Measurements from ENCODE around the gene KIF12. TPM values are rescaled to one million over a fixed set of nuclear protein-coding genes. Genes with fewer than 3 reads are reported as not detected.
"Not testable (repeated sequence)": the region's sequence is repeated elsewhere in the genome, so short reads cannot be mapped to it uniquely, and the experiment has no call there.

The KIF12 gene
- total RNA-seq, 2 experiments from 2014 or later: not detected

DNA sequence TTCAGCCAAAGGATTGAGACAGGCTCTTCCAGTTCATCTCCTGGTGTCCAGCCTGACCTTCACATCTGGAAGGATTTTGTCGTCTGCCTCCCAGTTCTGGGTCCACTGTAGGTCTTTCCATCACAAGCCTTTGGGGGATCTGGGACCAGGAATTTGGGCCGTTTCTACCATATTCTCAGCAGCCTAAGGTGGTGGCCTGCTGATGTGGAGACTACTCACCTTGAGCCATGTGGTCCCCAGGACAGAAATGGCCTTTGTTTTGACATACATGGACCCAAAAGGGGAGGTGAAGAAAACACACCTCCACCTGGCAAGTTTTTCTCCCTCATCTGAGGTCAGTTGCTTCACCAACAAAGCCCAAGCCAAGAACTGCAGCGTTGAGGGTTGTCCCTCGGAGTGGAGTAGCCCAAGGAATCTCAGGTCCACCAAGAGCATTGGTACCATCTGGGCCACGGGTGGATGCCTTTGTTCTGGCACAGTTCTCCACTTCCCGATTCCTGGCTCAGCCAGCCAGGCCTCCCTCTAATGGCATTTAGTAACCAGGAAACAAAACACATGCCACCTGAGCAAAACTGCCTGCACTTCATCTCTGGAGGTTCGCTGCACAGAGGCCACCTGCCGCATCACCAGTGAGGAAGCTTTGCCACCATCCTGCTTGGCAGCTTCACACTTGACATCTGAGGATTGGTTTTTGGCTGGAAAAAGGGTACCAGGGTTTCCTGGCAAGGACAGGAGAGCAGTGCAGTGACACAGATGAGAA, 45.7 kb downstream of the KIF12 start:
- Mint-ChIP-seq H3K27me3 (no peaks in the 10 kb centered on the region), H3K9me3 (no peaks in the 10 kb centered on the region), H3K4me1 (ENCODE audit: low read depth) (no peaks in the 10 kb centered on the region), H3K36me3 (no peaks in the 10 kb centered on the region), H3K4me3 (no peak overlapping the region), H3K27ac (no peak overlapping the region)
- no peak for DNase-seq
- intact Hi-C loops (cut with micrococcal nuclease): no loop called here
- ChIA-PET CTCF (no interaction called here), POLR2A (no interaction called here)

DNA sequence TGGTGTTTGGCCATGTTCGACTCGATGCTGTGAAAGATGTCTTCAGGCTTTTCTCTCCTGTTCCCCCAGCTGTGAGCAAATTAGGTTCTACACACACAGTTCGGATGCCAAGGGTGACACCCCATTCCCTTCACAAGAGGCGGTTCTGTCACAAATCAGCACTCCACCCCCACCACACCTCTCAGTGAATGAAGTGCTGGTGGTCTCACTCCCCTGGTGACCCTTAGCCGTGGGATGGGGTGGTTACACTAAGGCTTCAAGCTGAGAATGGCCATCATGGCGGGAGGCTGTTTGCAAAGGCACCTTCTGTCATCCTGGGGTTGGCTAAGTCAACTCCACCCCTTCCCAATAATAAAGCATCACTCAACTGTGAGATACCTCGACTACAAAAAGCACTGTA, 47.4 kb downstream of the KIF12 start:
- ChIA-PET POLR2A (no interaction called here), CTCF (no interaction called here)
- Mint-ChIP-seq H3K27me3 (peaks cover 1% of the 10 kb centered on the region), H3K4me1 (ENCODE audit: low read depth) (no peaks in the 10 kb centered on the region), H3K4me3 (no peak overlapping the region), H3K36me3 (no peaks in the 10 kb centered on the region), H3K27ac (no peak overlapping the region), H3K9me3 (no peaks in the 10 kb centered on the region)
- no peak for DNase-seq
- intact Hi-C loops (cut with micrococcal nuclease): no loop called here

DNA sequence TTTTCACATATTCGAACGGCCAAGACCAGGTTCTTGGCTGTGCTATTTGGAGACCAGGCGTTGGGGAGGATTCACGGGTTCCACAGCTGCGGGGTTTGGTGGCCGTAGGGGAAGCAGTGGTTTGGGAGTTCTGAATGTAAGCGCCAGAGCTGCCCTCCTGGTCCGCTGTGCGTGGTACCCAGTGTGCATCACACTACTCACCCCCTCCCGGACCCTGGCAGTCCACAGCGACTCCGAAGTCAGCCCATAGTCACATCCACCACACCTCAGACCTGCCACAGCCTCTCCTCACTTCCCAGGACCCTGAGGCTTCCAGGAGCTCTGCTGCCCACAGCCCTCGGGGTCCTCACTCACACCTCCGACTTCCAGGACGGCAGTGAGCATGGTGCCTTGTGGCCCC, 47.8 kb downstream of the KIF12 start:
- ChIA-PET POLR2A (no interaction called here), CTCF (no interaction called here)
- H3K36me3 Mint-ChIP-seq: no peaks in the 10 kb centered on the region
- H3K4me3 Mint-ChIP-seq: no peak overlapping the region
- H3K27ac Mint-ChIP-seq: no peak overlapping the region
- intact Hi-C loops (cut with micrococcal nuclease): no loop called here
- no peak for DNase-seq
- no peaks in the 10 kb centered on the region for H3K9me3 Mint-ChIP-seq
- H3K4me1 Mint-ChIP-seq (ENCODE audit: low read depth): no peaks in the 10 kb centered on the region
- peaks cover 1% of the 10 kb centered on the region for H3K27me3 Mint-ChIP-seq

DNA sequence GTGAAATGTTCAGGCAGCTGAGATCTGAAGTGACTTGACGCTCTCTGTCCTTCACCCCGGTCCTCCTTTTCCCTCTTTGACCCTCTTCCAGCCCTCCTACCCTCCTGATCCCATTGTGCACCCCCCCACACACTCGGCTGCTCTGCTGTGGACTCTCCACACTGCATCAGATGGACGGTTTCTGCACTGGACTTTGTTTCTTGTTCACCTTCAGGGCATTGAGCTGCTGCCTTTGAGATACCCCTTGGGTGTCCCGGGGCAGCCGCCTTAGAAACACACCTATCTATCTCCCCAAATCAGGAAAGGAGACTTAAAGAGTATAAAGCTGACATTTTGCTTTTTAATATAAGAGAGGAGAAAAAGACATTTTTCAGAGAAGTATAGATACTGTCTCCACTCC, 48.4 kb downstream of the KIF12 start:
- no peaks in the 10 kb centered on the region for H3K4me1 Mint-ChIP-seq (ENCODE audit: low read depth)
- no peaks in the 10 kb centered on the region for H3K9me3 Mint-ChIP-seq
- ChIA-PET POLR2A (no interaction called here), CTCF (no interaction called here)
- no peak overlapping the region for H3K4me3 Mint-ChIP-seq
- no peaks in the 10 kb centered on the region for H3K36me3 Mint-ChIP-seq
- H3K27me3 Mint-ChIP-seq: peaks cover 3% of the 10 kb centered on the region
- DNase-seq: no peak
- H3K27ac Mint-ChIP-seq: no peak overlapping the region
- intact Hi-C loops (cut with micrococcal nuclease): no loop called here

DNA sequence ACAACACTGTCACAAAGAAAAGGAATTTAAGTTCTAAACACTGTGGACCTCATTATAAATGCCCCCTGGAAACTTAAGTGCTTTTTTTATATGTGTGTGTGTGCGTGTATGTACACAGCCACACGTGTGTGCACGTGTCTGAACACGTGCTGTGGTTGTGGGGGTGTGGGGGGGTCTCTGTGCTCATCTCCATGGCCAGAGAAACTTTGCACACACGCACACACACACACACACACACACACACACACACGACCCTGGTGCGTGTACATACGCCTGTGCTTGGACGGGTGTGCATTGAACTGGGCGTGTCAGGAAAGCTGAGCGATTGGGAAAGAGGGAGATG, 48.9 kb downstream of the KIF12 start:
- DNase-seq: no peak
- Mint-ChIP-seq H3K27me3 (peaks cover 3% of the 10 kb centered on the region), H3K27ac (no peak overlapping the region), H3K4me3 (no peak overlapping the region), H3K4me1 (ENCODE audit: low read depth) (no peaks in the 10 kb centered on the region), H3K9me3 (no peaks in the 10 kb centered on the region), H3K36me3 (no peaks in the 10 kb centered on the region)
- intact Hi-C loops (cut with micrococcal nuclease): no loop called here
- POLR2A ChIA-PET: no interaction called here
- CTCF ChIA-PET: interaction anchor here (0.6 kb wide), 1 partner anchor 7 kb away, joined by 5 read pairs; no protein-coding TSS in a partner anchor

DNA sequence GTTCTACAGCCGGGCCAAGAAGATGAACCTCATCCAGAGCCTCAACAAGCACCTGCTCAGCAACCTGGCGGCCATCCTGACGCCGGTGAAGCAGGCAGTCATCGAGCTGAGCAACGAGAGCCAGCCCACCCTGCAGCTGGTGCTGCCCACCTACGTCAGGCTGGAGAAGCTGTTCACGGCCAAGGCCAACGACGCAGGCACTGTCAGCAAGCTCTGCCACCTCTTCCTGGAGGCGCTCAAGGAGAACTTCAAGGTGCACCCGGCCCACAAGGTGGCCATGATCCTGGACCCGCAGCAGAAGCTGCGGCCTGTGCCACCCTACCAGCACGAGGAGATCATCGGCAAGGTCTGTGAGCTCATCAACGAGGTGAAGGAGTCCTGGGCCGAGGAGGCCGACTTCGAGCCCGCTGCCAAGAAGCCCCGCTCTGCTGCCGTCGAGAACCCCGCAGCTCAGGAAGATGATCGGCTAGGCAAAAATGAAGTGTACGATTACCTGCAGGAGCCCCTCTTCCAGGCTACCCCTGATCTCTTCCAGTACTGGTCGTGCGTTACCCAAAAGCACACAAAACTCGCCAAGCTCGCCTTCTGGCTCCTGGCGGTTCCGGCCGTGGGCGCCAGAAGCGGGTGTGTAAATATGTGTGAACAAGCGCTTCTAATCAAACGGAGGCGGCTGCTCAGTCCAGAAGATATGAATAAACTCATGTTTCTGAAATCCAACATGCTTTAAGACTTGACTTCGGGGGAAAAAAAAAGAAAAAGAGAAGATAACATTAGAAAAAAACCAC, 49.5 kb downstream of the KIF12 start:
- no peak for DNase-seq
- intact Hi-C loops (cut with micrococcal nuclease): no loop called here
- Mint-ChIP-seq H3K4me1 (ENCODE audit: low read depth) (no peaks in the 10 kb centered on the region), H3K27me3 (peaks cover 4% of the 10 kb centered on the region), H3K9me3 (no peaks in the 10 kb centered on the region), H3K27ac (no peak overlapping the region), H3K4me3 (no peak overlapping the region), H3K36me3 (no peaks in the 10 kb centered on the region)
- ChIA-PET POLR2A (no interaction called here), CTCF (interaction anchor here (0.6 kb wide), 1 partner anchor 8 kb away, joined by 5 read pairs; no protein-coding TSS in a partner anchor)

DNA sequence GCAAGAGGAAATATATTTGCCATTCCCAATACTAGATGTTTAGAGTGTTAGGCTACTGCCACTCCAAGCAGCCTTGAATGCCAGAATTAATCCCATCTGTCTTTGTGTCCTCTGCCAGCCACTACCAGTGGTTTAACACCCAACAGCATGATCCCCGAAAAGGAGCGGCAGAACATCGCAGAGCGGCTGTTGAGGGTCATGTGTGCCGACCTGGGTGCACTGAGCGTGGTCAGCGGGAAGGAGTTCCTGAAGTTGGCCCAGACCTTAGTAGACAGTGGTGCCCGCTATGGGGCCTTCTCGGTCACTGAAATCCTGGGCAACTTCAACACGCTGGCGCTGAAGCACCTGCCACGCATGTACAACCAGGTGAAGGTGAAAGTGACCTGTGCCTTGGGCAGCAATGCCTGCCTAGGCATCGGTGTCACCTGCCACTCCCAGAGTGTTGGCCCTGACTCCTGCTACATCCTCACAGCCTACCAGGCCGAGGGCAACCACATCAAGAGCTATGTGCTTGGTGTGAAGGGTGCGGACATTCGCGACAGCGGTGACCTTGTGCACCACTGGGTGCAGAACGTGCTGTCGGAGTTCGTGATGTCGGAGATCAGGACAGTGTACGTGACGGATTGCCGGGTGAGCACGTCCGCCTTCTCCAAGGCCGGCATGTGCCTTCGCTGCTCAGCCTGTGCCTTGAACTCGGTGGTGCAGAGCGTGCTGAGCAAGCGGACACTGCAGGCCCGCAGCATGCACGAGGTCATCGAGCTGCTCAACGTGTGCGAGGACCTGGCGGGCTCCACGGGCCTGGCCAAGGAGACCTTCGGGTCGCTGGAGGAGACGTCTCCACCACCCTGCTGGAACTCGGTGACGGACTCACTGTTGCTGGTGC, 50.3 kb downstream of the KIF12 start:
- Mint-ChIP-seq H3K4me1 (ENCODE audit: low read depth) (no peaks in the 10 kb centered on the region), H3K27me3 (peaks cover 4% of the 10 kb centered on the region), H3K4me3 (no peak overlapping the region), H3K27ac (no peak overlapping the region), H3K9me3 (no peaks in the 10 kb centered on the region), H3K36me3 (no peaks in the 10 kb centered on the region)
- no peak for DNase-seq
- intact Hi-C loops (cut with micrococcal nuclease): no loop called here
- ChIA-PET CTCF (no interaction called here), POLR2A (no interaction called here)

DNA sequence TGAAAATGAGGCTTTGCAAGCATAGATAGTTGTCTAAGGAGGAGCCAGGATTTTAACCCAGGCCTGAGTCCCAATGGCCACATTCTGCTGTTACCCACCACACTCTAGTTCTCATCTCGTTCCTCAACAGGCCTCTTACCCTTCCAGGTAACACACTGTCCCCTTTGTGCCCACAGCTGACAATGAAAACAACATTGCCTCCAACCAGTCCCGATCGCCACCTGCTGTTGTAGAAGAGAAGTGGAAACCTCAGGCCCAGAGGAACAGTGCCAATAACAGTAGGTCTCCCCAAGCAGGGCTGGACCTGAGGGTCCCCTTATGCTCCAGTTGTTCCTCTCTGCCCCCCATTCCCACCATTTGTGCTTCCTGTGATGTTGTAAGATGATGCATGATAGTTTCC, 51.4 kb downstream of the KIF12 start:
- intact Hi-C loops (cut with micrococcal nuclease): no loop called here
- no peak overlapping the region for H3K4me3 Mint-ChIP-seq
- no peak for DNase-seq
- H3K27me3 Mint-ChIP-seq: peaks cover 4% of the 10 kb centered on the region
- no peaks in the 10 kb centered on the region for H3K36me3 Mint-ChIP-seq
- ChIA-PET CTCF (no interaction called here), POLR2A (no interaction called here)
- no peak overlapping the region for H3K27ac Mint-ChIP-seq
- no peaks in the 10 kb centered on the region for H3K4me1 Mint-ChIP-seq (ENCODE audit: low read depth)
- no peaks in the 10 kb centered on the region for H3K9me3 Mint-ChIP-seq

DNA sequence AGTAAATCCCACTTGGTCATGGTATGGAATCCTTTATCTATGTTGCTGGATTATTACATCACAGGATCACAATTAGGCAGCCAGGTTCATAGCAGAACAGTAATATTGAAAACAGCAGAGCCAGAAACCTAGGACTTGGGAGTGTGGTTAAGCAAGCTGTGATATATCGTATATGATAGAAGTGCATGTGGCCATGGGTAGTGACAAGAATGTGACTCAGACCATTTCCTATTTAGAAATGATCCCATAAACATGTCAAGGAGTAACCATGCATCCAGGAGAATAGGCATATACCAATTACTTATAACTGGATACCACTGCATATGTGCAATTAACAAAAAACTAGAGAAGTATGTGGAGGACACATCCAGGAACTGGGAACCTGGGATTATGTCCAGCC, 52.2 kb downstream of the KIF12 start:
- ChIA-PET CTCF (no interaction called here), POLR2A (no interaction called here)
- H3K27ac Mint-ChIP-seq: no peak overlapping the region
- no peaks in the 10 kb centered on the region for H3K9me3 Mint-ChIP-seq
- H3K4me1 Mint-ChIP-seq (ENCODE audit: low read depth): no peaks in the 10 kb centered on the region
- H3K4me3 Mint-ChIP-seq: no peak overlapping the region
- no peak for DNase-seq
- no peaks in the 10 kb centered on the region for H3K36me3 Mint-ChIP-seq
- H3K27me3 Mint-ChIP-seq: peaks cover 4% of the 10 kb centered on the region
- intact Hi-C loops (cut with micrococcal nuclease): no loop called here

DNA sequence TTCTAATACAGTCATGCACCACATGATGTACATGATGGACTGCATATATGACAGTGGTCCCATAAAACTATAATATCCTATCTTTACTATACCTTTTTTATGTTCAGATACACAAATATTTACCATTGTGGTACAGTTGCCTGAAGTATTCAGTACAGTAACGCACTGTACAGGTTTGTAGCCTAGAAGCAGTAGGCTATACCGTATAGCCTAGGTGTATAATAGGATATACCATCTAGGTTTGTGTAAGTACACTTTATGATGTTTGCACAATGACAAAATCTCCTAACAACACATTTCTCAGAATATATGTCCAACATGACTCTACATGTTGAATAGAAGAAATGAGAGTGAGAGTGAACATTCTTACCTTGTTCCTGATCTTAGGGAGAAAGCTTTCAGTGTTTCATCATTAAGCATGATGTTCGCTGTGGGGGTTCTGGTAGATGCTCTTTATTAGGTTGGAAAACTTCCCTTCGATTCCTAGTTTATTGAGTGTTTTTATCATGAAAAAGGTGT, 52.8 kb downstream of the KIF12 start:
- intact Hi-C loops (cut with micrococcal nuclease): no loop called here
- no peaks in the 10 kb centered on the region for H3K36me3 Mint-ChIP-seq
- H3K9me3 Mint-ChIP-seq: no peaks in the 10 kb centered on the region
- no peak overlapping the region for H3K27ac Mint-ChIP-seq
- ChIA-PET CTCF (no interaction called here), POLR2A (no interaction called here)
- no peak for DNase-seq
- H3K27me3 Mint-ChIP-seq: peaks cover 4% of the 10 kb centered on the region
- H3K4me1 Mint-ChIP-seq (ENCODE audit: low read depth): no peaks in the 10 kb centered on the region
- no peak overlapping the region for H3K4me3 Mint-ChIP-seq

DNA sequence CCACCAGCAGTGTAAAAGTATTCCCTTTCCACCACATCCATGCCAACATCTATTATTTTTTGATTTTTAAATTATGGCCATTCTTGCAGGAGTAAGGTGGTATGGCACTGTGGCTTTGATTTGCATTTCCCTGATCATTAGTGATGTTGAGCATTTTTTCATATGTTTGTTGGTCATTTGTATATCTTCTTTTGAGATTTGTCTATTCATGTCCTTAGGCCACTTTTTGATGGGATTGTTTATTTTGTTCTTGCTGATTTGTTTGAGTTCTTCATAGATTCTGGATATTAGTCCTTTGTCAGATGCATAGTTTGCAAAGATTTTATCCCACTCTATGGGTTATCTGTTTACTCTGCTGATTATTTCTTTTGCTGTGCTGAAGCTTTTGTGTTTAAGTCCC, 55.4 kb downstream of the KIF12 start:
- POLR2A ChIA-PET; DNase-seq; H3K27me3 Mint-ChIP-seq; H3K27ac Mint-ChIP-seq; H3K9me3 Mint-ChIP-seq; H3K4me1 Mint-ChIP-seq (ENCODE audit: low read depth); H3K36me3 Mint-ChIP-seq; intact Hi-C loops (cut with micrococcal nuclease); H3K4me3 Mint-ChIP-seq: not testable (repeated sequence)
- CTCF ChIA-PET: interaction anchor here (0.8 kb wide), 1 partner anchor 10 kb away, joined by 3 read pairs; no protein-coding TSS in a partner anchor

Data from activated CD4-positive, alpha-beta memory T cell treated with anti-CD3 and anti-CD28 coated beads for 36 hours (primary cell).